Renal cortical epithelial cell (primary cell): ENCODE data around the gene KLKB1. TPM values are rescaled to one million over a fixed set of nuclear protein-coding genes. Genes with fewer than 3 reads are reported as not detected.

Source experiments
- total RNA-seq: library from RNA; depleted of rRNA; stranded (reverse); fragments of >200 nt; gene quantifications from 2 replicates; pipeline ENCODE4 v1.2.3, GENCODE V29; 2014

The KLKB1 gene
- total RNA-seq, 1 donor from 2014 or later = 0.65 TPM

Other genes starting within 250 kb of the KLKB1 start
- 8.9 and 17.5 TPM in 2 replicates for gene TLR3, start 158.4 kb upstream of the KLKB1 start, total RNA-seq
- 21.2 and 31.9 TPM in 2 replicates for gene FAM149A, start 122.8 kb upstream of the KLKB1 start, total RNA-seq
- gene CYP4V2, start 35.9 kb upstream of the KLKB1 start, total RNA-seq = 21.4 and 78.5 TPM in 2 replicates
- 0.45 TPM in 1 of 2 replicates, not detected in the other for gene F11, start 38.7 kb downstream of the KLKB1 start, total RNA-seq